Neuronal stem cell (in vitro differentiated cells): ENCODE measurements around the gene LAMC3.

Experiments
- DNase-seq: peaks from one replicate; pipeline ENCODE4 v3.0.0-alpha.2; 2013; ENCODE audit warnings: low spot score
- H2AFZ ChIP-seq: one replicate; pipeline ENCODE4 v1.6.1; 2013; ENCODE audit warnings: mild to moderate bottlenecking, low read length, inconsistent platforms
- H2AK5ac ChIP-seq: 2 replicates; pipeline ENCODE4 v1.6.1; 2013; ENCODE audit warnings: low read depth, mild to moderate bottlenecking, inconsistent platforms, low read length, moderate library complexity, mixed read lengths
- H2BK120ac ChIP-seq: 2 replicates; pipeline ENCODE4 v1.6.1; 2013; ENCODE audit warnings: low read depth, mild to moderate bottlenecking, inconsistent platforms, low read length, moderate library complexity, mixed read lengths
- H2BK12ac ChIP-seq: one replicate; pipeline ENCODE4 v1.6.1; 2013; ENCODE audit warnings: low read length, inconsistent platforms
- H2BK15ac ChIP-seq: 2 replicates; pipeline ENCODE4 v1.6.1; 2013; ENCODE audit warnings: mild to moderate bottlenecking, low read length, inconsistent platforms, mixed read lengths
- H2BK5ac ChIP-seq: one replicate; pipeline ENCODE4 v1.6.1; 2013; ENCODE audit warnings: inconsistent platforms, mild to moderate bottlenecking, low read length, moderate library complexity
- H3K14ac ChIP-seq: one replicate; pipeline ENCODE4 v1.6.1; 2013; ENCODE audit warnings: low read length, inconsistent platforms
- H3K18ac ChIP-seq: 2 replicates; pipeline ENCODE4 v1.6.1; 2013; ENCODE audit warnings: low read length, inconsistent platforms
- H3K23ac ChIP-seq: 2 replicates; pipeline ENCODE4 v1.6.1; 2013; ENCODE audit warnings: low read depth, mild to moderate bottlenecking, mixed read lengths, low read length, inconsistent platforms; ENCODE audit not compliant: poor library complexity
- H3K27ac ChIP-seq: replicated peaks from 3 replicates; pipeline ENCODE4 v1.5.1; 2013; ENCODE audit warnings: low read length, inconsistent platforms
- H3K27me3 ChIP-seq, 3 experiments: 2 replicates each; pipeline ENCODE4 v1.6.1; 2013; ENCODE audit warnings: low read length in 3 of 3, mild to moderate bottlenecking in 2 of 3, inconsistent platforms in 1 of 3, low read depth in 1 of 3, mixed read lengths in 1 of 3, moderate library complexity in 1 of 3; ENCODE audit not compliant: control insufficient read depth in 3 of 3, insufficient read depth in 3 of 3
- H3K36me3 ChIP-seq, 2 donors: replicated peaks in 1 of 2; 2 replicates each; pipeline ENCODE4 v1.6.1; 2013; ENCODE audit warnings: low read length in 2 of 2; ENCODE audit not compliant: control insufficient read depth in 2 of 2, insufficient read depth in 2 of 2
- H3K4ac ChIP-seq: 2 replicates; pipeline ENCODE4 v1.6.1; 2013; ENCODE audit warnings: inconsistent platforms, mild to moderate bottlenecking, low read length, moderate library complexity
- H3K4me1 ChIP-seq, 2 donors: 1 replicate in 1 of 2; 2 replicates in 1 of 2; pipeline ENCODE4 v1.6.1; 2013; ENCODE audit warnings: low read length in 2 of 2, low read depth in 1 of 2; ENCODE audit not compliant: control insufficient read depth in 2 of 2, insufficient read depth in 1 of 2
- H3K4me2 ChIP-seq: one replicate; pipeline ENCODE4 v1.6.1; 2013; ENCODE audit warnings: mild to moderate bottlenecking, low read length, inconsistent platforms; ENCODE audit not compliant: insufficient read depth, poor library complexity, severe bottlenecking
- H3K4me3 ChIP-seq, 2 donors: 2 replicates each; pipeline ENCODE4 v1.5.1; 2013; ENCODE audit warnings: low read length in 2 of 2, mild to moderate bottlenecking in 2 of 2, inconsistent platforms in 1 of 2, moderate library complexity in 1 of 2
- H3K79me1 ChIP-seq: one replicate; pipeline ENCODE4 v1.6.1; 2013; ENCODE audit warnings: low read depth, mild to moderate bottlenecking, inconsistent platforms, low read length, moderate library complexity
- H3K9ac ChIP-seq: one replicate; pipeline ENCODE4 v1.6.1; 2013; ENCODE audit warnings: mild to moderate bottlenecking, low read depth, low read length, inconsistent platforms; ENCODE audit not compliant: poor library complexity
- H3K9me3 ChIP-seq, 2 donors: replicated peaks in 1 of 2; 2 replicates each; pipeline versions ENCODE3 to v1.6.1; 2013; ENCODE audit warnings: low read length in 2 of 2, mild to moderate bottlenecking in 2 of 2, inconsistent platforms in 1 of 2, low read depth in 1 of 2, mixed read lengths in 1 of 2, moderate library complexity in 1 of 2; ENCODE audit not compliant: control insufficient read depth in 2 of 2, insufficient read depth in 1 of 2
- H4K8ac ChIP-seq: one replicate; pipeline ENCODE4 v1.6.1; 2013; ENCODE audit warnings: low read depth, mild to moderate bottlenecking, inconsistent platforms, low read length, moderate library complexity
- H4K91ac ChIP-seq: one replicate; pipeline ENCODE4 v1.6.1; 2013; ENCODE audit warnings: low read length, low read depth, mild to moderate bottlenecking, inconsistent platforms; ENCODE audit not compliant: poor library complexity
- WGBS, 2 donors: extraction: QIAGEN DNeasy Blood & Tissue Kit; methylation state at CpG; one replicate each; pipeline ENCODE4 v1.1.7; 2013; ENCODE audit warnings: missing lambda C conversion rate in 2 of 2, mixed read lengths in 1 of 2; ENCODE audit not compliant: insufficient read length in 2 of 2, insufficient replicate concordance in 1 of 2; ENCODE audit errors: extremely low coverage in 2 of 2; 5-methylcytosine and 5-hydroxymethylcytosine counted together

Gene LAMC3

GRCh38 chr9:131101207-131101964 lies 92.4 kb downstream of the LAMC3 start:
- Histone ChIP-seq H3K14ac (no peak overlapping the region), H3K4me1 (peaks cover 8 to 17% of the 10 kb centered on the region in 2 donors), H3K27me3 (no peaks in the 10 kb centered on the region), H3K23ac (peak overlapping the region; percentile 68), H4K91ac (no peak overlapping the region), H3K4me2 (no peak overlapping the region), H3K36me3 (peaks cover 26 to 31% of the 10 kb centered on the region in 2 donors), H3K4me3 (no peak overlapping the region), H2BK5ac (no peak overlapping the region), H3K9ac (no peak overlapping the region), H3K9me3 (no peaks in the 10 kb centered on the region), H2AK5ac (no peak overlapping the region), H2BK120ac (no peak overlapping the region), H3K79me1 (peaks cover 11% of the 10 kb centered on the region), H2BK12ac (no peak overlapping the region), H2BK15ac (no peak overlapping the region), H3K18ac (no peak overlapping the region), H3K27ac (no peak overlapping the region), H2AFZ (no peak overlapping the region), H4K8ac (no peak overlapping the region), H3K4ac (no peak overlapping the region)
- DNase-seq: no peak
- no CpG with 5 or more reads among the region's 11 CpGs for WGBS, 2 donors

- H3K27me3 ChIP-seq: no peaks in the 10 kb centered on the region
- peaks cover 11% of the 10 kb centered on the region for H3K79me1 ChIP-seq
- no peak overlapping the region for H4K91ac ChIP-seq
- no peak for DNase-seq
- H4K8ac ChIP-seq: no peak overlapping the region
- no peak overlapping the region for H2AFZ ChIP-seq
- H3K4me2 ChIP-seq: no peak overlapping the region
- no peak overlapping the region for H3K4ac ChIP-seq
- H3K27ac ChIP-seq: no peak overlapping the region
- H2BK12ac ChIP-seq: no peak overlapping the region
- peaks cover 0 to 12% of the 10 kb centered on the region in 2 donors for H3K4me1 ChIP-seq
- peak overlapping the region; percentile 92 for H3K23ac ChIP-seq
- peak overlapping the region; percentile 69 for H2BK5ac ChIP-seq
- WGBS, 2 donors: no CpG with 5 or more reads among the region's 9 CpGs
- no peak overlapping the region for H2AK5ac ChIP-seq
- no peak overlapping the region for H2BK15ac ChIP-seq
- H3K4me3 ChIP-seq: no peak overlapping the region
- H3K14ac ChIP-seq: no peak overlapping the region
- H3K18ac ChIP-seq: no peak overlapping the region
- no peak overlapping the region for H3K9ac ChIP-seq
- no peaks in the 10 kb centered on the region for H3K9me3 ChIP-seq
- no peak overlapping the region for H2BK120ac ChIP-seq
- peaks cover 31 to 39% of the 10 kb centered on the region in 2 donors for H3K36me3 ChIP-seq
These were observed 94.0 kb downstream of the LAMC3 start for GRCh38 chr9:131103024-131103423.

GRCh38 chr9:131103535-131103934 lies 94.6 kb downstream of the LAMC3 start:
- no peak overlapping the region for H3K9ac ChIP-seq

GRCh38 chr9:131104016-131104740 lies 95.2 kb downstream of the LAMC3 start:
- no peak overlapping the region for H4K91ac ChIP-seq
- H2BK5ac ChIP-seq: no peak overlapping the region
- no peaks in the 10 kb centered on the region for H3K27me3 ChIP-seq
- peaks cover 0 to 3% of the 10 kb centered on the region in 2 donors for H3K4me1 ChIP-seq
- H3K9ac ChIP-seq: no peak overlapping the region
- no peak overlapping the region for H2BK120ac ChIP-seq
- no peak overlapping the region for H2BK15ac ChIP-seq
- H2BK12ac ChIP-seq: no peak overlapping the region
- peaks cover 4% of the 10 kb centered on the region for H3K79me1 ChIP-seq
- no peak overlapping the region for H3K4me2 ChIP-seq
- no peak for DNase-seq
- no peak overlapping the region for H3K14ac ChIP-seq
- H3K27ac ChIP-seq: no peak overlapping the region
- H2AFZ ChIP-seq: no peak overlapping the region
- H3K18ac ChIP-seq: no peak overlapping the region
- no peak overlapping the region for H3K4me3 ChIP-seq
- WGBS, 2 donors: no CpG with 5 or more reads among the region's 5 CpGs
- H4K8ac ChIP-seq: no peak overlapping the region
- H3K36me3 ChIP-seq: peaks cover 27 to 42% of the 10 kb centered on the region in 2 donors
- H3K23ac ChIP-seq: peak overlapping the region; percentile 51
- no peaks in the 10 kb centered on the region for H3K9me3 ChIP-seq
- no peak overlapping the region for H3K4ac ChIP-seq
- H2AK5ac ChIP-seq: no peak overlapping the region

More at GRCh38 chr9:131103535-131103934, 94.6 kb downstream of the LAMC3 start:
- Histone ChIP-seq H2AFZ (no peak overlapping the region), H3K4me2 (no peak overlapping the region), H3K27ac (no peak overlapping the region), H3K9me3 (no peaks in the 10 kb centered on the region), H3K23ac (peak overlapping the region; percentile 51), H2AK5ac (no peak overlapping the region), H2BK120ac (no peak overlapping the region), H2BK15ac (no peak overlapping the region), H3K14ac (no peak overlapping the region), H3K4ac (no peak overlapping the region), H3K4me1 (peaks cover 0 to 8% of the 10 kb centered on the region in 2 donors), H3K36me3 (peaks cover 31 to 42% of the 10 kb centered on the region in 2 donors), H3K18ac (no peak overlapping the region), H2BK5ac (no peak overlapping the region), H2BK12ac (no peak overlapping the region), H4K91ac (no peak overlapping the region), H3K79me1 (peaks cover 7% of the 10 kb centered on the region), H3K27me3 (no peaks in the 10 kb centered on the region), H4K8ac (no peak overlapping the region), H3K4me3 (no peak overlapping the region)
- no CpG with 5 or more reads among the region's 3 CpGs for WGBS, 2 donors
- DNase-seq: no peak
